Heart left ventricle (tissue), 16 donors: ENCODE results near the gene PLG. TPM values are rescaled to one million over a fixed set of nuclear protein-coding genes. Genes with fewer than 3 reads are reported as not detected.

Experiments
- ATAC-seq, 4 donors: fragments of 200-7000 bp; cut with Tn5 transposase; one replicate each; pipeline ENCODE4 v1.9.1; 2020 to 2022; ENCODE audit warnings: moderate library complexity in 4 of 4, mild to moderate bottlenecking in 3 of 4, moderate number of reproducible peaks in 1 of 4
- DNase-seq, 5 donors: peaks; one replicate each; pipeline ENCODE4 v3.0.0-alpha.2; 2020
- H3K27ac ChIP-seq, 12 donors: fragments of 200-600 bp; sonication (generic) in 4 of 12; one replicate each; pipeline versions ENCODE4 v1.5.0 to v1.8.0; 2016 to 2022; ENCODE audit warnings: mild to moderate bottlenecking in 2 of 12
- H3K27me3 ChIP-seq, 9 donors: fragments of 200-600 bp; sonication (generic) in 2 of 9; one replicate each; pipeline versions ENCODE4 v1.5.1 to v1.8.0; 2016 to 2022; ENCODE audit warnings: mild to moderate bottlenecking in 3 of 9
- H3K36me3 ChIP-seq, 9 donors: fragments of 200-600 bp; sonication (generic) in 2 of 9; one replicate each; pipeline versions ENCODE4 v1.5.0 to v1.8.0; 2018 to 2022; ENCODE audit warnings: mild to moderate bottlenecking in 2 of 9
- H3K4me1 ChIP-seq, 12 donors: fragments of 200-600 bp; sonication (generic) in 4 of 12; one replicate each; pipeline versions ENCODE4 v1.5.0 to v1.8.0; 2016 to 2022; ENCODE audit warnings: mild to moderate bottlenecking in 3 of 12
- H3K4me3 ChIP-seq, 12 donors: fragments of 200-600 bp; sonication (generic) in 4 of 12; one replicate each; pipeline versions ENCODE4 v1.5.0 to v1.8.0; 2017 to 2022; ENCODE audit warnings: mild to moderate bottlenecking in 9 of 12, moderate library complexity in 4 of 12
- H3K9me3 ChIP-seq, 12 donors: fragments of 200-600 bp; sonication (generic) in 4 of 12; one replicate each; pipeline versions ENCODE4 v1.5.0 to v1.8.0; 2016 to 2022; ENCODE audit warnings: mild to moderate bottlenecking in 1 of 12
- POLR2A ChIP-seq, 2 donors: fragments of 450-650 bp; IDR thresholded peaks; one replicate each; pipeline ENCODE4 v1.6.1; 2017; ENCODE audit warnings: antibody characterized with exemption in 2 of 2, mild to moderate bottlenecking in 2 of 2, moderate library complexity in 2 of 2
- WGBS, 4 donors: extraction: QIAGEN DNeasy Blood & Tissue Kit in 2 of 4; methylation state at CpG; one replicate each; pipeline versions ENCODE4 v1.1.5 to v1.1.7; 2013 to 2018; 5-methylcytosine and 5-hydroxymethylcytosine counted together
- intact Hi-C, 10 donors: fragments of 100-400 bp; cut with DNase I; formaldehyde crosslinking; loops; one replicate each; pipeline versions ENCODE4 v1.11.1 to v1.14.2; 2022
- polyA plus RNA-seq, 2 donors: library from polyadenylated mRNA; stranded (reverse); fragments of 200-250 nt; gene quantifications; one replicate each; pipeline ENCODE4 v1.2.3, GENCODE V29; 2013
- total RNA-seq, 9 donors: library from RNA; depleted of rRNA in 2 of 9; stranded (reverse); fragments of >200 nt in 2 of 9; fragmentation: NEBNext Ultra II Directional in 3 of 9; extraction: Animal tissue kit (Norgen Biotek cat#: 25700) in 3 of 9; gene quantifications; one replicate each; pipeline versions ENCODE4 v1.1.0 to v1.2.4, GENCODE V29; 2016 to 2023
- TF ChIP-seq, protein P1 (sequence below), 12 donors: fragments of 200-600 bp; sonication (generic) in 4 of 12; IDR thresholded peaks; one replicate each; pipeline versions ENCODE4 v1.5.0 to v1.8.0; 2018 to 2022; ENCODE audit warnings: antibody characterized with exemption in 12 of 12, mild to moderate bottlenecking in 5 of 12
- donor health status: ischemic (EF 13 %, LVEDD 7.1; RV severe dilation, severe dysfunction).
- donor health status: healthy with polysubstance abuse.
- donor health status: DM: no; HTN: yes; CAD: no.
- donor health status: DM: no; HTN: no; CAD: no.
- donor health status: ischemic (EF 25% LVEDD 6.9; RV normal size, moderate dysfunction).
- donor health status: ischemic (EF 25% LVEDD 5.7; RV mildly dilated, moderate dysfunction).
- donor health status: healthy.
- donor health status: DM: yes; HTN: yes; CAD: no.
- donor health status: ischemic (EF 35%, LVEDD 5.7; RV mildly dilated, moderate dysfunction).
- donor health status: nonischemic (EF 11% LVEDD 7.7; RV severe dilation, severe dysfunction).
- donor health status: DM: yes; HTN: yes; CAD: no.
- donor health status: PGD.
- donor health status: ischemic (EF 29% LVEDD 5.4; RV normal size, mild dysfunction).
- donor health status: nonischemic (EF 23%, LVEDD 6.1; RV moderate dilation, normal function).

The PLG gene
- total and polyA plus RNA-seq, 11 donors: 0.03 to 0.44 TPM; not detected in 9

DNA sequence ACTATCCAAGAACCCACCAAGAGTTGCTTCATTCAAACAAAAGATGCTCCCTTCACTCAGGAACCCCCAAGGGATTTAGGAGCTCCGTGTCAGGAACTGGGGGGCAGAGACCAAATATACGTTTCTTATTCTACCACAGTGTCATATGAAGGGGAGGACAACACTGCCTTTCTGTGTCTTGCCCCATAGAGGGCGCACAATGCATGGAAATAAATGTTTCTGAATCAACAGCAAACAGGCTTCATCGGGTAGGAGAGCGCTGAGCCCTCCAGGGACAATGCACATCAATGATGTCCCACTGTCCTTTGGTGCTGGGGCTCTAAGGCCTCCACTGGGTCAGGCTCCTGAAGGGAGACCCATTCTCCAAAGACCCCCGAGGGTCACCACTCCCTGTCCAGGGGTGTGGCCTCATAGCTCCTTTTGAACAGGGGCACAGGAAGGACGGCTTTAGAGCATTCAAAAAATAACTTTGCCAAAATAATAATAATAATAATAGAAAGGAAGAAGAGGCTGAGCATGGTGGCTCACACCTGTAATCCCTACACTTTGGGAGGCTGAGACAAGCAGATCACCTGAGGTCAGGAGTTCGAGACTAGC lies 31.1 kb downstream of the PLG start:
- Histone ChIP-seq H3K27ac (no peak overlapping the region), H3K4me1 (no peaks in the 10 kb centered on the region), H3K9me3 (no peaks in the 10 kb centered on the region), H3K27me3 (no peaks in the 10 kb centered on the region), H3K36me3 (no peaks in the 10 kb centered on the region), H3K4me3 (no peak overlapping the region)
- no peak for TF ChIP-seq POLR2A (IDR thresholded peaks at IDR 0.05)
- TF ChIP-seq, protein P1, sequence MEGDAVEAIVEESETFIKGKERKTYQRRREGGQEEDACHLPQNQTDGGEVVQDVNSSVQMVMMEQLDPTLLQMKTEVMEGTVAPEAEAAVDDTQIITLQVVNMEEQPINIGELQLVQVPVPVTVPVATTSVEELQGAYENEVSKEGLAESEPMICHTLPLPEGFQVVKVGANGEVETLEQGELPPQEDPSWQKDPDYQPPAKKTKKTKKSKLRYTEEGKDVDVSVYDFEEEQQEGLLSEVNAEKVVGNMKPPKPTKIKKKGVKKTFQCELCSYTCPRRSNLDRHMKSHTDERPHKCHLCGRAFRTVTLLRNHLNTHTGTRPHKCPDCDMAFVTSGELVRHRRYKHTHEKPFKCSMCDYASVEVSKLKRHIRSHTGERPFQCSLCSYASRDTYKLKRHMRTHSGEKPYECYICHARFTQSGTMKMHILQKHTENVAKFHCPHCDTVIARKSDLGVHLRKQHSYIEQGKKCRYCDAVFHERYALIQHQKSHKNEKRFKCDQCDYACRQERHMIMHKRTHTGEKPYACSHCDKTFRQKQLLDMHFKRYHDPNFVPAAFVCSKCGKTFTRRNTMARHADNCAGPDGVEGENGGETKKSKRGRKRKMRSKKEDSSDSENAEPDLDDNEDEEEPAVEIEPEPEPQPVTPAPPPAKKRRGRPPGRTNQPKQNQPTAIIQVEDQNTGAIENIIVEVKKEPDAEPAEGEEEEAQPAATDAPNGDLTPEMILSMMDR (IDR thresholded peaks at IDR 0.05): peak; percentile 42 to 77 (median 60)
- 26 to 32% (median 30%) methylated on average over 8 of the region's 8 CpGs for WGBS, 4 donors
- ATAC-seq (peak; percentile 37 to 81 (median 58)), DNase-seq (peak in 4 of 5 donors; percentile 12 to 35 (median 31))
- intact Hi-C loops: loop anchor here (2.0 to 10.0 kb wide), 4 partner anchors 638 to 642 kb away; no protein-coding TSS in a partner anchor

DNA sequence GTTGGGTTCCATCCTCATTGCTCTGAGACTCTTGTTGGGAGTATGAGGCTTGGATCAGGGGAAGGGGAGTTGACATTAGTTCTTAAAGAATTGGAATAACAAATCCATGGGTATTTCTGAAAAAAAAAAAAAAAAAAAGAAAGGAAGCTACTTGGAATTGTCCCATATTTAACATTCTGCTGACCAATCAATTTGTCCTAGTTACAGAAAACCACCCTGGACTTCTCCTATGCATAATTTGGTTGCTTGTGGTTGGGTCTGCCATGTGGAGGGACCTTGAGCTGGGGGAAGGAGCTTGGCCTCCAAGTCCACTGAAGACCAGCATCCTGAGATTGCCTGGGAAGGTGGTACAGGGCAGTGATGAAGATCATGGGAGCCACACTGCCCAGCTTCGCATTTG lies 32.6 kb downstream of the PLG start:
- Histone ChIP-seq H3K27ac (no peak overlapping the region), H3K4me3 (no peak overlapping the region), H3K27me3 (no peaks in the 10 kb centered on the region), H3K4me1 (no peaks in the 10 kb centered on the region), H3K9me3 (no peaks in the 10 kb centered on the region), H3K36me3 (no peaks in the 10 kb centered on the region)
- ATAC-seq: no peak
- TF ChIP-seq, protein P1 (IDR thresholded peaks at IDR 0.05): no peak
- TF ChIP-seq POLR2A (IDR thresholded peaks at IDR 0.05): no peak
- intact Hi-C loops: loop anchor here in 8 of 10 donors (5.0 to 10.0 kb wide), 2 partner anchors 638 to 640 kb away; no protein-coding TSS in a partner anchor
- DNase-seq: no peak
- 86 to 100% (median 95%) methylated on average over 1 of the region's 1 CpG for WGBS, 4 donors

DNA sequence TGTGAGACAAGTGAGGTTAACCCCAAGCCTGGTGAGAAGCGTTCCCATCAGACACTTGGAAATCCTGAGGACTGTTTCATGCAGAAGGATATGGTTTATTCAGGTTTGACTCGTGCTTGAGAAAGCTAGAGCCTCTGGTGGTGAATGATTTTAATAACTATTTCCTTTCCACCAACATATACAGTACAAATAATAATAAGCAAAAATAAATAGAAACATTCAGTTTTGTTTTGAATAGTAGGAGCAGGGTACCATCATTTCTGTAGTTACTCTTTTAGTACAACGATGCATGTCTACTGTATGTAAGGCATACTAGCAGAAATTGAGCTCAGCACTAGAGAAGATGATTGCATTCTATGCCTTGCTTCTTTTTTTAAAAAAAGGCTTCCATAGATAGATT lies 33.5 kb downstream of the PLG start:
- ATAC-seq (no peak), DNase-seq (no peak)
- H3K27me3 ChIP-seq: no peaks in the 10 kb centered on the region
- intact Hi-C loops: loop anchor here in 1 of 10 donors (10.0 kb wide), 1 partner anchor 639 kb away; no protein-coding TSS in a partner anchor
- 66 to 82% (median 75%) methylated on average over 3 of the region's 3 CpGs for WGBS, 4 donors
- H3K27ac ChIP-seq: no peak overlapping the region
- H3K36me3 ChIP-seq: no peaks in the 10 kb centered on the region
- no peaks in the 10 kb centered on the region for H3K9me3 ChIP-seq
- no peaks in the 10 kb centered on the region for H3K4me1 ChIP-seq
- H3K4me3 ChIP-seq: no peak overlapping the region
- TF ChIP-seq POLR2A (IDR thresholded peaks at IDR 0.05): no peak
- TF ChIP-seq, protein P1 (IDR thresholded peaks at IDR 0.05): no peak

DNA sequence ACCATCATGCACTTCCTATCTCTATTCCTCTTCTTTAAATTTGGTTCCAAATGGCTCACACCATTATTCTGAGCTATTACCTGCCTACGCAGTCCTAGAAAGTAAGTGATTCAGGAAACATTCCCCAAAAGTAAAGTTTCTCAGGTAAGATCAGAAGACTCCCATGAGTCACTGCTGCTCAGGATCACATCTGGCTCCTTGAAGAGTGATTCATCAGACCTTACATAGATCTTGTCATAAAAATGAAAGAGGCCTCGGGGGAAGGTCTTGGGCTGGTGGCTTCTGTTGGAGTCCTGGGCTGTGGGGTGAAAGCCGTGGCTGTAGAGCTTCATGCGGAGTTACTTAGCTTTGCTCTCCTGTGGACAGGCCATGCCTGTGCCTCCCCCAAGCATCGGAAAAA lies 35.9 kb downstream of the PLG start:
- DNase-seq (no peak), ATAC-seq (no peak)
- Histone ChIP-seq H3K36me3 (no peaks in the 10 kb centered on the region), H3K4me1 (no peaks in the 10 kb centered on the region), H3K27ac (no peak overlapping the region), H3K9me3 (peaks cover 0 to 6% (median 0%) of the 10 kb centered on the region in 12 donors), H3K4me3 (no peak overlapping the region), H3K27me3 (no peaks in the 10 kb centered on the region)
- WGBS, 4 donors: 88 to 91% (median 90%) methylated on average over 5 of the region's 5 CpGs
- TF ChIP-seq, protein P1 (IDR thresholded peaks at IDR 0.05): no peak
- TF ChIP-seq POLR2A (IDR thresholded peaks at IDR 0.05): no peak
- intact Hi-C loops: loop anchor here in 1 of 10 donors (10.0 kb wide), 1 partner anchor 637 kb away; no protein-coding TSS in a partner anchor
